Bronchial epithelial cell (primary cell): ENCODE data around the gene ABCA13. TPM values are rescaled to one million over a fixed set of nuclear protein-coding genes. Genes with fewer than 3 reads are reported as not detected.

ENCODE experiments used
- DNase-seq: peaks from one replicate; pipeline ENCODE4 v3.0.0-alpha.2; 2010; ENCODE audit warnings: low read depth
- FAIRE-seq: peaks from 2 replicates; lab custom pipeline; 2011; peaks lifted over from hg19 to GRCh38; lab: Jason Lieb, UNC
- H3K27me3 ChIP-seq: 2 replicates; pipeline ENCODE4 v1.5.1; 2011; ENCODE audit warnings: low read length; ENCODE audit not compliant: control insufficient read depth, insufficient read depth
- H3K36me3 ChIP-seq: 2 replicates; pipeline ENCODE4 v1.5.1; 2011; ENCODE audit warnings: low read length; ENCODE audit not compliant: control insufficient read depth, insufficient read depth
- H3K4me3 ChIP-seq: 2 replicates; pipeline ENCODE4 v1.5.1; 2011; ENCODE audit warnings: mild to moderate bottlenecking, low read depth, low read length, control low read depth
- total RNA-seq: library from RNA; depleted of rRNA; stranded (reverse); fragments of >200 nt; gene quantifications from 2 replicates; pipeline ENCODE4 v1.2.1, GENCODE V29; 2014
- TF ChIP-seq, protein P1 (sequence below): IDR thresholded peaks from 2 replicates; pipeline ENCODE4 v1.5.1; 2011; ENCODE audit warnings: mild to moderate bottlenecking, moderate library complexity, low read length, control low read depth, inconsistent platforms; ENCODE audit not compliant: insufficient read depth, severe bottlenecking

The ABCA13 gene
- total RNA-seq, 1 donor from 2014 or later, result 0.79 TPM

DNA sequence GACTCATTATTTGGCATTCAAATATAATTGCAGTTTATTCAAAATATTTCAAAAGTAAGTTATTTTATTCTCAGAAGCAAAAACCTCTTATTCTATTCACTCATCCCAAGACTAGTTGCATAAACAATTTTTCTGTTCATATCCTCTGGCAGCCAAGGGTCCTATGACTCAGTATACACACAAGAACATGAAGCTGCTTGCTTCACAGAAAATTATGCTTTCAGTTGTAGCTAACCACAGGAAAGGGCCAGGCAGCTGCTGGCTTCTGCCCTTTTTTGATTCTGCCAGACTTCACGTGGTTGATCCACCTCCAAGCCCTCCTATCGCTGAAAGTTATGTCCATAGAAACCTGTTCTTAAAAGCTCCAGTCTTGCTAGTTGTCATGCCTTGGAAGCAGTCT, 108.8 kb downstream of the ABCA13 start:
- H3K27me3 ChIP-seq, result no peaks in the 10 kb centered on the region
- TF ChIP-seq, protein P1, sequence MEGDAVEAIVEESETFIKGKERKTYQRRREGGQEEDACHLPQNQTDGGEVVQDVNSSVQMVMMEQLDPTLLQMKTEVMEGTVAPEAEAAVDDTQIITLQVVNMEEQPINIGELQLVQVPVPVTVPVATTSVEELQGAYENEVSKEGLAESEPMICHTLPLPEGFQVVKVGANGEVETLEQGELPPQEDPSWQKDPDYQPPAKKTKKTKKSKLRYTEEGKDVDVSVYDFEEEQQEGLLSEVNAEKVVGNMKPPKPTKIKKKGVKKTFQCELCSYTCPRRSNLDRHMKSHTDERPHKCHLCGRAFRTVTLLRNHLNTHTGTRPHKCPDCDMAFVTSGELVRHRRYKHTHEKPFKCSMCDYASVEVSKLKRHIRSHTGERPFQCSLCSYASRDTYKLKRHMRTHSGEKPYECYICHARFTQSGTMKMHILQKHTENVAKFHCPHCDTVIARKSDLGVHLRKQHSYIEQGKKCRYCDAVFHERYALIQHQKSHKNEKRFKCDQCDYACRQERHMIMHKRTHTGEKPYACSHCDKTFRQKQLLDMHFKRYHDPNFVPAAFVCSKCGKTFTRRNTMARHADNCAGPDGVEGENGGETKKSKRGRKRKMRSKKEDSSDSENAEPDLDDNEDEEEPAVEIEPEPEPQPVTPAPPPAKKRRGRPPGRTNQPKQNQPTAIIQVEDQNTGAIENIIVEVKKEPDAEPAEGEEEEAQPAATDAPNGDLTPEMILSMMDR, result no peak
- H3K36me3 ChIP-seq, result no peaks in the 10 kb centered on the region
- no peak overlapping the region for H3K4me3 ChIP-seq
- peak; percentile 94 for DNase-seq
- no peak for FAIRE-seq

DNA sequence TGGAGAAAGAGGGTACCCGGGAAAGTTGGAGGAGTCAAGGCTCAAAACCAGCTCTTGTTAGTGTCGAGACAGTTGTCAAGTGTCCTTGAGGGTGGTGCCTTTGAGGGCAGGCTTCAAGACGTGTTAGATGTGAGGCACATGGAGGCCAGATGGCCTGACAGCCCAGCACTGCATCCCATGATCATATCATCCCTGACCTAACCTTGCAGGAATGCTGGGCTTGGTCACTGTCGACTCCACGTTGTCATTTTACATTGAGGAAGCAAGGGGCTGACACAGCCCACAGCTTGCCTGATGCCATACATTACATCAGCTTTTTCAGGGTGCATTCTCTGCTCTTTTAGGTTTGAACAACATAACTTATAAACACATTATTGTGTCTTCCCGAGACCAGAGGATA, 114.1 kb downstream of the ABCA13 start:
- TF ChIP-seq, protein P1, result no peak
- no peak for FAIRE-seq
- peak; percentile 80 for DNase-seq
- H3K36me3 ChIP-seq, result no peaks in the 10 kb centered on the region
- H3K4me3 ChIP-seq, result no peak overlapping the region
- no peaks in the 10 kb centered on the region for H3K27me3 ChIP-seq

GRCh38 chr7:48286836-48287235, 115.6 kb downstream of the ABCA13 start:
- TF ChIP-seq, protein P1, result no peak
- no peaks in the 10 kb centered on the region for H3K36me3 ChIP-seq
- FAIRE-seq, result no peak

GRCh38 chr7:48289656-48290055, 118.4 kb downstream of the ABCA13 start:
- FAIRE-seq, result no peak
- TF ChIP-seq, protein P1, result no peak
- Histone ChIP-seq H3K27me3 (no peaks in the 10 kb centered on the region), H3K36me3 (no peaks in the 10 kb centered on the region), H3K4me3 (no peak overlapping the region)
- DNase-seq, result no peak

More at GRCh38 chr7:48286836-48287235, 115.6 kb downstream of the ABCA13 start:
- Histone ChIP-seq H3K4me3 (no peak overlapping the region), H3K27me3 (no peaks in the 10 kb centered on the region)
- DNase-seq, result no peak

DNA sequence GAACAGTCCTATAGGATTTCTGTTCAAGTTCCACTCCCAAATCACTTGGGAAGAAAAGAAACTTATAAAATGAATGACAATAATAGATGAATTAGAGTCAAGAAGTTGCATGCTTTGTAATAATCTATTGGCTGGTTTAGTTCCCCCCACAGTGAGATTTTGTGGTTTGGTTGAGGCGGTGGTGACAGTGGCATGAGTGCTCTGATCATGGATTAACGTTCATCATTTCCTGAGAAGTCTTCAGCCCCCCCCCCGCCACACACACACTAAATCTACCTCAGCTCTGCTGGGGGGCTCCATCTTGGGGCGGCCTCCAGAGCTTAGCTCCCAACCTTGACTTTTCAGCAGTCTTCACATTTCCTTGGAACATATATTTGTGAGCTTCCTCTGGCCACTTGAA, 121.7 kb downstream of the ABCA13 start:
- Histone ChIP-seq H3K36me3 (no peaks in the 10 kb centered on the region), H3K27me3 (no peaks in the 10 kb centered on the region), H3K4me3 (no peak overlapping the region)
- no peak for DNase-seq
- FAIRE-seq, result no peak
- TF ChIP-seq, protein P1, result no peak

DNA sequence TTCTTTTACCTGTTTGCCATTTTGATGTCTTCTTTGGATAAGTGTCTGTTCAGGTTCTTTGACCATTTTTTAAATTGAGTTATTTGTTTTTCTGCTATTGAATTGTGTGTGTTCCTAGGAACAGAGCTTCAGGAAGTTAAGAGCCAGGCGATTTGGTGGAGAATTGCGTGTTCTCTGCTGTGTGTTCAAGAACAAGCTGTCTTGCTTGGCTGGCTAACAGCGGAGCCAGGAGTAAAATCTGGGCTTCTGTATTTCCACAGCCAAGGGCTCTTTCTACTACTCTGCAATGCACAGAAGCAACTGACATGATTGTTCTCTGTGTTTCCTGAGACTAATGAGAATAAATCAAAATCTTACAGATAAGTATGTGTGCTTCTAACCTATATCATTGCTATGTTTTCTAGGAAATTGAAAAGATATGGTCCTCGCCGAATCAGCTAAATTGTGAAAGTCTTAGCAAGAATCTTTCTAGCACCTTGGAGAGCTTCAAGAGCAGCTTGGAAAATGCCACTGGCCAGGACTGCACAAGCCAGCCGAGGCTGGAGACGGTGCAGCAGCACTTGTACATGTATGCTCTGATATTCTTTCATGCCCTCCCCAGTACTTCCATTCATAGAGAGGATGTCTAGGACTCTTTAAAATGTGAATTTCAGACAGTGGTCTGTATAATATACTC, 124.2 kb downstream of the ABCA13 start:
- FAIRE-seq (no peak), DNase-seq (no peak)
- no peak overlapping the region for H3K4me3 ChIP-seq
- no peaks in the 10 kb centered on the region for H3K36me3 ChIP-seq
- TF ChIP-seq, protein P1, result no peak
- H3K27me3 ChIP-seq, result no peaks in the 10 kb centered on the region
